Activated CD8-positive, alpha-beta T cell treated with anti-CD3 and anti-CD28 coated beads for 36 hours (primary cell): Measurements from ENCODE around the gene GET4. TPM values are rescaled to one million over a fixed set of nuclear protein-coding genes. Genes with fewer than 3 reads are reported as not detected.

Source experiments
- ATAC-seq: fragments of 200-7000 bp; cut with Tn5 transposase; one replicate; pipeline ENCODE4 v1.10.0; 2021; ENCODE audit warnings: mild to moderate bottlenecking, moderate library complexity
- CTCF ChIA-PET: fragments of 350-600 bp; sonication (Branson Sonifier 250); formaldehyde crosslinking; loops from one replicate; lab custom pipeline; 2021; ENCODE audit warnings: antibody characterized with exemption; lab: Charles Lee
- POLR2A ChIA-PET: fragments of 350-600 bp; sonication (Branson Sonifier 250); formaldehyde crosslinking; loops from one replicate; lab custom pipeline; 2021; ENCODE audit warnings: antibody characterized with exemption; lab: Charles Lee
- DNase-seq: peaks from one replicate; pipeline ENCODE4 v3.0.0-alpha.2; 2020
- H3K27ac Mint-ChIP-seq: one replicate; pipeline ENCODE4 v1.8.0; 2021; ENCODE audit warnings: mild to moderate bottlenecking, mixed read lengths
- H3K27me3 Mint-ChIP-seq: one replicate; pipeline ENCODE4 v1.8.0; 2021; ENCODE audit warnings: mixed read lengths
- H3K36me3 Mint-ChIP-seq: one replicate; pipeline ENCODE4 v1.8.0; 2021; ENCODE audit warnings: low read depth, mixed read lengths
- H3K4me1 Mint-ChIP-seq: one replicate; pipeline ENCODE4 v1.8.0; 2021; ENCODE audit warnings: low read depth, mixed read lengths
- H3K4me3 Mint-ChIP-seq: one replicate; pipeline ENCODE4 v1.8.0; 2021; ENCODE audit warnings: mild to moderate bottlenecking, moderate library complexity, mixed read lengths
- H3K9me3 Mint-ChIP-seq: one replicate; pipeline ENCODE4 v1.8.0; 2021; ENCODE audit warnings: mixed read lengths
- CTCF ChIP-seq: fragments of 200-600 bp; IDR thresholded peaks from one replicate; pipeline ENCODE4 v1.8.0; 2022; ENCODE audit warnings: antibody characterized with exemption, mild to moderate bottlenecking
- intact Hi-C: fragments of 100-400 bp; cut with micrococcal nuclease; formaldehyde crosslinking; loops from one replicate; pipeline ENCODE4 v1.10.0; 2022
- total RNA-seq, 2 experiments: library from RNA; stranded (reverse); gene quantifications; one replicate each; pipeline ENCODE4 v1.2.3, GENCODE V29; 2021

Gene GET4
- total RNA-seq, 2 experiments from 2014 or later = 20.6 to 31.9 TPM

GRCh38 chr7:888081-889024 lies 12.0 kb downstream of the GET4 start:
- Mint-ChIP-seq H3K9me3 (no peaks in the 10 kb centered on the region), H3K4me3 (no peak overlapping the region), H3K27ac (no peak overlapping the region), H3K27me3 (no peaks in the 10 kb centered on the region), H3K4me1 (peaks cover 9% of the 10 kb centered on the region), H3K36me3 (peaks cover 22% of the 10 kb centered on the region)
- intact Hi-C loops = no loop called here
- CTCF ChIA-PET = no interaction called here
- no peak for TF ChIP-seq CTCF
- POLR2A ChIA-PET = no interaction called here
- DNase-seq (no peak), ATAC-seq (no peak)

GRCh38 chr7:889025-889390 lies 12.7 kb downstream of the GET4 start:
- ATAC-seq (no peak), DNase-seq (no peak)
- ChIA-PET POLR2A (no interaction called here), CTCF (no interaction called here)
- Mint-ChIP-seq H3K9me3 (no peaks in the 10 kb centered on the region), H3K36me3 (peaks cover 26% of the 10 kb centered on the region), H3K4me1 (peaks cover 8% of the 10 kb centered on the region), H3K4me3 (no peak overlapping the region), H3K27ac (no peak overlapping the region), H3K27me3 (no peaks in the 10 kb centered on the region)
- intact Hi-C loops = no loop called here
- no peak for TF ChIP-seq CTCF

- Mint-ChIP-seq H3K36me3 (peaks cover 26% of the 10 kb centered on the region), H3K4me1 (peaks cover 8% of the 10 kb centered on the region), H3K27me3 (no peaks in the 10 kb centered on the region), H3K9me3 (no peaks in the 10 kb centered on the region), H3K27ac (no peak overlapping the region), H3K4me3 (no peak overlapping the region)
- no peak for DNase-seq
- no peak for TF ChIP-seq CTCF
- CTCF ChIA-PET = no interaction called here
- intact Hi-C loops = no loop called here
- POLR2A ChIA-PET = no interaction called here
- ATAC-seq = no peak
Observed at GRCh38 chr7:889391-889790, 13.0 kb downstream of the GET4 start.

GRCh38 chr7:890868-891267 lies 14.5 kb downstream of the GET4 start:
- no peak for ATAC-seq
- ChIA-PET POLR2A (no interaction called here), CTCF (interaction anchor here (1.2 to 1.5 kb wide), 2 partner anchors 11 to 103 kb away, joined by 3 to 4 read pairs; no protein-coding TSS in a partner anchor)
- DNase-seq = no peak
- Mint-ChIP-seq H3K27me3 (no peaks in the 10 kb centered on the region), H3K4me1 (peaks cover 4% of the 10 kb centered on the region), H3K9me3 (no peaks in the 10 kb centered on the region), H3K36me3 (peaks cover 36% of the 10 kb centered on the region), H3K27ac (no peak overlapping the region), H3K4me3 (no peak overlapping the region)
- TF ChIP-seq CTCF = no peak
- intact Hi-C loops = no loop called here

- intact Hi-C loops = no loop called here
- no peaks in the 10 kb centered on the region for H3K27me3 Mint-ChIP-seq
- CTCF ChIA-PET = interaction anchor here (1.2 to 1.5 kb wide), 2 partner anchors 11 to 102 kb away, joined by 3 to 4 read pairs; no protein-coding TSS in a partner anchor
- H3K4me1 Mint-ChIP-seq = peaks cover 3% of the 10 kb centered on the region
- no peak for TF ChIP-seq CTCF
- H3K9me3 Mint-ChIP-seq = no peaks in the 10 kb centered on the region
- POLR2A ChIA-PET = no interaction called here
- no peak for ATAC-seq
- H3K27ac Mint-ChIP-seq = no peak overlapping the region
- H3K36me3 Mint-ChIP-seq = peaks cover 40% of the 10 kb centered on the region
- DNase-seq = no peak
- H3K4me3 Mint-ChIP-seq = no peak overlapping the region
Observed at GRCh38 chr7:891291-891690, 14.9 kb downstream of the GET4 start.
